HepG2 (cell line): ENCODE measurements around the gene TMTC3. TPM values are rescaled to one million over a fixed set of nuclear protein-coding genes. Genes with fewer than 3 reads are reported as not detected.

ENCODE experiments used
- ATAC-seq: fragments of 200-7000 bp; cut with Tn5 transposase; 3 replicates; pipeline ENCODE4 v1.9.1; 2020; ENCODE audit warnings: mild to moderate bottlenecking, moderate library complexity
- BruUV-seq: library from RNA; stranded (reverse); fragments of 400-500 nt; replicated peaks from 2 replicates; lab custom pipeline; 2021; lab: Mats Ljungman, UMichigan
- CTCF ChIA-PET: fragments of 300-600 bp; formaldehyde crosslinking; extraction: SDS; loops from one replicate; lab custom pipeline; 2021; ENCODE audit warnings: low total read pairs, inconsistent platforms, low intra/inter-chr PET ratio; lab: Yijun Ruan, JAX
- POLR2A ChIA-PET: fragments of 350-600 bp; sonication (Branson Sonifier 250); formaldehyde crosslinking; loops from one replicate; lab custom pipeline; 2020; ENCODE audit warnings: antibody characterized with exemption, inconsistent platforms; lab: Yijun Ruan, JAX
- DNase-seq: peaks from one replicate; pipeline ENCODE4 v3.0.0-alpha.2; 2015; ENCODE audit warnings: low spot score
- FAIRE-seq: peaks from 3 replicates; lab custom pipeline; 2011; peaks lifted over from hg19 to GRCh38; lab: Jason Lieb, UNC
- H2AFZ ChIP-seq: one replicate; pipeline ENCODE4 v1.6.1; 2011; ENCODE audit warnings: low read length, inconsistent platforms
- H3K27ac ChIP-seq: fragments of 300-600 bp; 3 replicates; pipeline ENCODE4 v1.8.0; 2011; ENCODE audit warnings: mixed run types, mild to moderate bottlenecking, mixed read lengths, low read length, inconsistent platforms; ENCODE audit not compliant: insufficient read depth; ENCODE audit errors: extremely low read length
- H3K27me3 ChIP-seq, 2 experiments: fragments of 200-600 bp in 1 of 2; 2 replicates in 1 of 2; 3 replicates in 1 of 2; pipeline versions ENCODE4 v1.6.0 to v1.8.0; 2011; ENCODE audit warnings: low read length in 2 of 2, mild to moderate bottlenecking in 2 of 2, moderate library complexity in 2 of 2, inconsistent platforms in 1 of 2; ENCODE audit not compliant: insufficient read depth in 2 of 2, control insufficient read depth in 1 of 2
- H3K36me3 ChIP-seq, 2 experiments: fragments of 200-600 bp in 1 of 2; replicated peaks in 1 of 2; 2 replicates in 1 of 2; 3 replicates in 1 of 2; pipeline versions ENCODE4 v1.5.1 to v1.8.0; 2011; ENCODE audit warnings: low read length in 2 of 2, inconsistent platforms in 1 of 2; ENCODE audit not compliant: insufficient read depth in 2 of 2, control insufficient read depth in 1 of 2
- H3K4me1 ChIP-seq: 2 replicates; pipeline ENCODE4 v1.5.1; 2012; ENCODE audit warnings: low read length, inconsistent platforms; ENCODE audit not compliant: insufficient read depth
- H3K4me2 ChIP-seq: 2 replicates; pipeline ENCODE4 v1.6.0; 2011; ENCODE audit warnings: low read depth, low read length, inconsistent platforms
- H3K4me3 ChIP-seq, 3 experiments: fragments of 200-600 bp in 1 of 3; sonication (generic), shearing (Covaris generic) in 1 of 3; replicated peaks in 1 of 3; 2 replicates each; pipeline ENCODE4 v1.5.1; 2011 to 2016; ENCODE audit warnings: low read length in 3 of 3, inconsistent platforms in 2 of 3, low read depth in 2 of 3, mild to moderate bottlenecking in 2 of 3, control low read depth in 1 of 3, mixed read lengths in 1 of 3; ENCODE audit not compliant: insufficient read depth in 1 of 3
- H3K79me2 ChIP-seq: one replicate; pipeline ENCODE4 v1.6.1; 2011; ENCODE audit warnings: low read length, inconsistent platforms; ENCODE audit not compliant: insufficient read depth
- H3K9ac ChIP-seq: 2 replicates; pipeline ENCODE4 v1.6.0; 2011; ENCODE audit warnings: mild to moderate bottlenecking, low read depth, low read length, inconsistent platforms; ENCODE audit not compliant: insufficient read depth
- H3K9me3 ChIP-seq: 2 replicates; pipeline ENCODE4 v1.5.1; 2012; ENCODE audit warnings: mild to moderate bottlenecking, low read length
- H4K20me1 ChIP-seq: 2 replicates; pipeline ENCODE4 v1.6.0; 2011; ENCODE audit warnings: inconsistent platforms, mild to moderate bottlenecking, low read length, moderate library complexity; ENCODE audit not compliant: insufficient read depth
- CENPT ChIP-seq: sonication (generic); formaldehyde crosslinking; IDR thresholded peaks from 2 replicates; pipeline ENCODE4 v1.8.0; 2022; ENCODE audit warnings: low read depth, mild to moderate bottlenecking, moderate library complexity, missing genetic modification reagents
- CREB1 ChIP-seq, 2 experiments: fragments of 450-650 bp in 1 of 2; IDR thresholded peaks; 2 replicates each; pipeline ENCODE4 v1.6.1; 2016 to 2017; ENCODE audit warnings: control low read depth in 1 of 2, mild to moderate bottlenecking in 1 of 2, missing compliant biosample characterization in 1 of 2, missing genetic modification characterization in 1 of 2
- IKZF4 ChIP-seq: sonication (generic); formaldehyde crosslinking; IDR thresholded peaks from 2 replicates; pipeline ENCODE4 v1.5.1; 2020; ENCODE audit warnings: borderline replicate concordance, mild to moderate bottlenecking, low read depth, missing genetic modification reagents; ENCODE audit errors: not compliant biosample characterization
- ZNF101 ChIP-seq: sonication (generic); formaldehyde crosslinking; IDR thresholded peaks from 2 replicates; pipeline ENCODE4 v1.4.0; 2020; ENCODE audit warnings: mild to moderate bottlenecking, low read depth, missing genetic modification reagents, borderline replicate concordance
- ZNF614 ChIP-seq: IDR thresholded peaks from 2 replicates; pipeline ENCODE4 v1.6.1; 2018; ENCODE audit warnings: missing biosample characterization, missing genetic modification reagents, inconsistent platforms, borderline replicate concordance
- ZXDC ChIP-seq: sonication (generic); formaldehyde crosslinking; IDR thresholded peaks from 2 replicates; pipeline ENCODE4 v1.5.0; 2020; ENCODE audit warnings: mild to moderate bottlenecking, missing genetic modification reagents
- in situ Hi-C: cut with HindIII; loops from 2 replicates; pipeline ENCODE4 v1.10.0; 2017; ENCODE audit warnings: low pct_unique_long_range_greater_than_20kb; ENCODE audit not compliant: extremely low pct_ligation_motif_present
- intact Hi-C: fragments of 100-400 bp; cut with micrococcal nuclease; formaldehyde crosslinking; loops from one replicate; pipeline ENCODE4 v1.10.0; 2022; ENCODE audit not compliant: unreplicated experiment
- polyA plus RNA-seq, 8 experiments: library from polyadenylated mRNA; depleted of rRNA in 3 of 8; stranded (reverse) in 7 of 8; unstranded in 1 of 8; fragments of >200 nt; fragmentation: Illumina TruSeq in 4 of 8; extraction: Trizol in 4 of 8; gene quantifications; 2 replicates each; pipeline versions ENCODE4 v1.2.1 to v1.2.3, GENCODE V29; 2011 to 2016; ENCODE audit warnings: low read depth in 4 of 8, missing spikeins in 1 of 8, mixed read lengths in 1 of 8; ENCODE audit not compliant: insufficient read depth in 1 of 8
- total RNA-seq, 5 experiments: library from RNA; depleted of rRNA; stranded (reverse); fragments of >200 nt; fragmentation: Illumina TruSeq; extraction: Trizol; gene quantifications; 2 replicates each; pipeline ENCODE4 v1.2.3, GENCODE V29; 2016; ENCODE audit warnings: low read depth in 1 of 5

The TMTC3 gene
- total and polyA plus RNA-seq, 2 of the 13 experiments (the other 11 are each of a cell fraction or from before 2014, with no cell fraction given) = 6.3 to 22.5 TPM

- peaks cover 22% of the 10 kb centered on the region for H3K9me3 ChIP-seq
Observed at GRCh38 chr12:88218293-88218692, 76.2 kb downstream of the TMTC3 start.

More at GRCh38 chr12:88218293-88218692, 76.2 kb downstream of the TMTC3 start:
- Histone ChIP-seq H3K27ac (no peak overlapping the region), H4K20me1 (no peaks in the 10 kb centered on the region), H3K79me2 (no peaks in the 10 kb centered on the region), H3K9ac (no peak overlapping the region), H3K4me3 (no peak overlapping the region), H3K4me1 (no peaks in the 10 kb centered on the region), H2AFZ (no peak overlapping the region), H3K27me3 (no peaks in the 10 kb centered on the region), H3K4me2 (no peak overlapping the region), H3K36me3 (no peaks in the 10 kb centered on the region)
- ChIA-PET CTCF (no interaction called here), POLR2A (no interaction called here)
- no peak for TF ChIP-seq ZXDC (CRISPR knock-in tag)
- no peak for TF ChIP-seq CREB1 (IDR thresholded peaks at IDR 0.05)
- TF ChIP-seq CREB1 (CRISPR knock-in tag; IDR thresholded peaks at IDR 0.05) = no peak
- no peak for TF ChIP-seq ZNF614
- TF ChIP-seq IKZF4 = no peak
- no peak for TF ChIP-seq CENPT (CRISPR knock-in tag)
- no peak for TF ChIP-seq ZNF101 (CRISPR knock-in tag)
- FAIRE-seq (no peak), ATAC-seq (no peak), DNase-seq (no peak)
- BruUV-seq = no TSS peak
- intact Hi-C loops = no loop called here
- in situ Hi-C loops = no loop called here
